Measurements from ENCODE around the gene ARHGEF33. TPM values are rescaled to one million over a fixed set of nuclear protein-coding genes. Genes with fewer than 3 reads are reported as not detected.
A peak's percentile ranks its signal among the peaks of the same experiment; 100 is the strongest.

Gene ARHGEF33
- total RNA-seq, 1 donor from 2014 or later, result 0.74 TPM

DNA sequence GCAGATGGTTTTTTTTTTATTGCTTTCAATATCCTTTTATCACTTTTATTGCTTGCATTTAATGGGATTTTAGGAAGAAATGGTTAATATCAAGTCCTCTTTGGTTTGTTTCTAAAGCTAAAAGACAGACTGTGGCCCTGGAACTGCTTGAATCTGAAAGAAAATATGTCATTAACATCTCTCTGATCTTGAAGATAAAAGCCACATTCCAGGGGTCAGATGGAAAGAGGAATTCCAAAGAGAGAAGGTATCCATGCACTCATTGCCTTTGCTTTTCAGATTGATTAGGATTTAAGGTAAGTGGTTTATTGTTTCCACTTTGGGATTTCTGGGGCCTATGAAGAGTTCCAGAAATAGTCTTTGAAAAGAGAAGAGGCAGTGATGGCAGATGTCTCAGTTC lies 54.1 kb downstream of the ARHGEF33 start:
- Histone ChIP-seq H3K27me3 (no peaks in the 10 kb centered on the region), H3K4me1 (peaks cover 5% of the 10 kb centered on the region), H3K4me3 (no peak overlapping the region), H3K9me3 (no peaks in the 10 kb centered on the region), H3K27ac (no peak overlapping the region), H3K36me3 (no peaks in the 10 kb centered on the region)
- intact Hi-C loops (cut with DNase I), result no loop called here
- no peak for DNase-seq (ENCODE audit: extremely low spot score in 2 of 2)
- TF ChIP-seq, protein P1, sequence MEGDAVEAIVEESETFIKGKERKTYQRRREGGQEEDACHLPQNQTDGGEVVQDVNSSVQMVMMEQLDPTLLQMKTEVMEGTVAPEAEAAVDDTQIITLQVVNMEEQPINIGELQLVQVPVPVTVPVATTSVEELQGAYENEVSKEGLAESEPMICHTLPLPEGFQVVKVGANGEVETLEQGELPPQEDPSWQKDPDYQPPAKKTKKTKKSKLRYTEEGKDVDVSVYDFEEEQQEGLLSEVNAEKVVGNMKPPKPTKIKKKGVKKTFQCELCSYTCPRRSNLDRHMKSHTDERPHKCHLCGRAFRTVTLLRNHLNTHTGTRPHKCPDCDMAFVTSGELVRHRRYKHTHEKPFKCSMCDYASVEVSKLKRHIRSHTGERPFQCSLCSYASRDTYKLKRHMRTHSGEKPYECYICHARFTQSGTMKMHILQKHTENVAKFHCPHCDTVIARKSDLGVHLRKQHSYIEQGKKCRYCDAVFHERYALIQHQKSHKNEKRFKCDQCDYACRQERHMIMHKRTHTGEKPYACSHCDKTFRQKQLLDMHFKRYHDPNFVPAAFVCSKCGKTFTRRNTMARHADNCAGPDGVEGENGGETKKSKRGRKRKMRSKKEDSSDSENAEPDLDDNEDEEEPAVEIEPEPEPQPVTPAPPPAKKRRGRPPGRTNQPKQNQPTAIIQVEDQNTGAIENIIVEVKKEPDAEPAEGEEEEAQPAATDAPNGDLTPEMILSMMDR (IDR thresholded peaks at IDR 0.05), result no peak
- TF ChIP-seq POLR2A (IDR thresholded peaks at IDR 0.05), result no peak
- no peak for TF ChIP-seq POLR2AphosphoS5 (IDR thresholded peaks at IDR 0.05; ENCODE audit: insufficient read depth in 1 of 2, low read depth in 1 of 2)

DNA sequence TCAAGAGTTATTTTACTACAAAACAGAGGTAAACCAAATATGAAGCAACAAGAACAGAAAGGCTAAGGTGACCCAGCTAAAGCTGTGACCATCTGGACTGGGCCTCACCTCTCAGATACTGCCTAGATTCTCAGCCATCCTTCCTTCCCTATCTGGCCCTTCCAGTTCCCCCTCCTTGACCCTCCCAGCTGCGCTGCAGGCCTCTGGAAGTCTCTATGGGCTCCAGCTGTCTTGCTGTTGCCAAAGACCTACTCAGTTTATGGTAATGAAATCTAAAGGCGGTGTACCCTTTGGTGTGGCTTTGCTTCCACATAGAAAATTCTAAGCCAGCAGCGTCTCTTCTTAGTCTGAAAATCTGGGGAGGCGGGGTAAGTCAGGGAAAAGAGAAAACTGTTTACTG lies 55.7 kb downstream of the ARHGEF33 start:
- intact Hi-C loops (cut with DNase I), result no loop called here
- peaks cover 5% of the 10 kb centered on the region for H3K4me1 ChIP-seq
- peak overlapping the region; percentile 25 for H3K27ac ChIP-seq
- no peak overlapping the region for H3K4me3 ChIP-seq
- no peak for DNase-seq (ENCODE audit: extremely low spot score in 2 of 2)
- H3K36me3 ChIP-seq, result no peaks in the 10 kb centered on the region
- no peaks in the 10 kb centered on the region for H3K27me3 ChIP-seq
- TF ChIP-seq, protein P1 (IDR thresholded peaks at IDR 0.05), result no peak
- TF ChIP-seq POLR2A (IDR thresholded peaks at IDR 0.05) (no peak), POLR2AphosphoS5 (IDR thresholded peaks at IDR 0.05; ENCODE audit: insufficient read depth in 1 of 2, low read depth in 1 of 2) (no peak)
- H3K9me3 ChIP-seq, result no peaks in the 10 kb centered on the region

GRCh38 chr2:38945911-38946310 lies 56.2 kb downstream of the ARHGEF33 start:
- peak overlapping the region; percentile 25 for H3K27ac ChIP-seq
- no peak for DNase-seq (ENCODE audit: extremely low spot score in 2 of 2)
- intact Hi-C loops (cut with DNase I), result no loop called here

GRCh38 chr2:38947241-38948239 lies 57.9 kb downstream of the ARHGEF33 start:
- H3K4me3 ChIP-seq, result no peak overlapping the region
- peaks cover 5% of the 10 kb centered on the region for H3K4me1 ChIP-seq
- TF ChIP-seq POLR2AphosphoS5 (IDR thresholded peaks at IDR 0.05; ENCODE audit: insufficient read depth in 1 of 2, low read depth in 1 of 2), result no peak
- TF ChIP-seq, protein P1 (IDR thresholded peaks at IDR 0.05), result peak in 2 of 3 experiments; percentile 40 to 49
- intact Hi-C loops (cut with DNase I), result no loop called here
- H3K36me3 ChIP-seq, result no peaks in the 10 kb centered on the region
- no peak for DNase-seq (ENCODE audit: extremely low spot score in 2 of 2)
- H3K9me3 ChIP-seq, result no peaks in the 10 kb centered on the region
- H3K27me3 ChIP-seq, result no peaks in the 10 kb centered on the region
- no peak overlapping the region for H3K27ac ChIP-seq

More at GRCh38 chr2:38945911-38946310, 56.2 kb downstream of the ARHGEF33 start:
- Histone ChIP-seq H3K9me3 (no peaks in the 10 kb centered on the region), H3K4me3 (no peak overlapping the region), H3K36me3 (no peaks in the 10 kb centered on the region), H3K27me3 (no peaks in the 10 kb centered on the region), H3K4me1 (peaks cover 5% of the 10 kb centered on the region)
- TF ChIP-seq POLR2AphosphoS5 (IDR thresholded peaks at IDR 0.05; ENCODE audit: insufficient read depth in 1 of 2, low read depth in 1 of 2) (no peak), POLR2A (IDR thresholded peaks at IDR 0.05) (no peak)
- TF ChIP-seq, protein P1 (IDR thresholded peaks at IDR 0.05), result no peak

DNA sequence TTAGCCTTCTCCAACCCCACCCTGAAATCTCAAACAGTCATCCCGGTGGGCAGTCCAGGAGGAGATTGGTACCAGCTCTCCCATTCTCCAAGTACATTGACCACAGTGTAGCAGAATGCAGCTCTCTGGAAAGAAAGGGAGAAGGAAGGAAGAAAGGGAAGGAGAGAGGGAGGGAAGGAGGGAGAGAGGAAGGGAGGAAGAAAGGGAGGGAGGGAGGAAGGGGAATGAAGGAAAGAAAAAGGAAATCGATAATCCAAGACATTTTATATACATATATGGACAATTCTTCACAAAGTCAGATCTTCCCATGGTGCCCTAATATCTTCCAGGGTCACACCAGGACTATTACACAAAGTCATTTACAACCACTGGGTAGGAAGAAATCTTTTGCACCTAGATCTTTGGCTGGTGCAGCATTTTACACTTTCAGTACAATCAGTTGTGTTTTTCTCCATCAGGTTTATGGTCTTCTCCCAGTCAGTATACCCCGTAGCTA lies 58.8 kb downstream of the ARHGEF33 start:
- Histone ChIP-seq H3K36me3 (no peaks in the 10 kb centered on the region), H3K4me1 (peaks cover 5% of the 10 kb centered on the region), H3K27me3 (no peaks in the 10 kb centered on the region), H3K9me3 (no peaks in the 10 kb centered on the region), H3K27ac (no peak overlapping the region), H3K4me3 (no peak overlapping the region)
- intact Hi-C loops (cut with DNase I), result no loop called here
- no peak for TF ChIP-seq POLR2A (IDR thresholded peaks at IDR 0.05)
- TF ChIP-seq POLR2AphosphoS5 (IDR thresholded peaks at IDR 0.05; ENCODE audit: insufficient read depth in 1 of 2, low read depth in 1 of 2), result no peak
- TF ChIP-seq, protein P1 (IDR thresholded peaks at IDR 0.05), result no peak
- no peak for DNase-seq (ENCODE audit: extremely low spot score in 2 of 2)
